ENCODE data around the gene ANXA5. TPM values are rescaled to one million over a fixed set of nuclear protein-coding genes. Genes with fewer than 3 reads are reported as not detected.
A peak's percentile ranks its signal among the peaks of the same experiment; 100 is the strongest.

Gene ANXA5
- total and polyA plus RNA-seq, 9 of the 15 experiments (the other 6 are each of a cell fraction or from before 2014, with no cell fraction given), result 49.9 to 131 (median 84.5) TPM

DNA sequence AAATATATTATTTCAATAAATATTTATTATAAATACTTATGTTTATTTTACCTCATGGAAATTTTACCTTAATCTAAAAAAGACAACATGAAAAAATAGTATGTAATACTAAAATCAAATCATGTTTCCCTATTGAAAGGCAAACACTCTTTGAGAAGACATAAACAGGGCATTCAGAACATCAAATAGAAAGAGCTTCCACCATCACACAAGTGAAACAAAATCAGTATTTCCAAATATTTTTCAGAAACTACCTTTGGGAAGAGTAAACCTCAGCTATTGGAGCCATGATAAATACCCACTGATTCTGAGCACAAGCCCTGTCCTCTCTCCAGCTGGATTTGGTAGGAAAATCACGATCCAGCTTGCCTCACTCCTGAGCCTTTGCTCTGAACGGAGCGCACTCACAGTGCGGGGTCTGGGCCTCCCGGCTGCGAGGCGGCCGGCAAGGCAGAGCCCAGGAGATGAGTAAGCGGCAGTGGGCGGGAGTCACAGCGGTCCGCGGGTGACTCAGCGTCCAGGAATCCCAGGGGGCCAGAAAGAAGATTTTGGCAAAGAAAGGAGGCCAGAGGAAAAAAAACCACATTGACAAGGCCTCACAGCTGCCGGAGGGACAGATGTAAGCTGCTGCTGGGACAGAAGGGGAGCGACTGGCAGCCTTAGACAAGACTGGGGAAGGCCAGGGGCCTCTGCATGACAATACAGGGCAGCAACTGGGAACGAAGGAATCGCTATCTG lies 14.7 kb upstream of the ANXA5 start (continued):
- TF ChIP-seq ELF2 (CRISPR knock-in tag; IDR thresholded peaks at IDR 0.05) (no peak), ZBTB1 (CRISPR knock-in tag; IDR thresholded peaks at IDR 0.05; ENCODE audit: borderline replicate concordance, low read depth) (no peak), NR3C1 (CRISPR knock-in tag; IDR thresholded peaks at IDR 0.05) (no peak), PHB2 (IDR thresholded peaks at IDR 0.05; ENCODE audit: low read depth) (no peak), MTF1 (CRISPR knock-in tag; IDR thresholded peaks at IDR 0.05; ENCODE audit: borderline replicate concordance) (no peak), MYBL2 (IDR thresholded peaks at IDR 0.05; ENCODE audit: low read depth) (no peak), MYBL2 (CRISPR knock-in tag; IDR thresholded peaks at IDR 0.05; ENCODE audit: borderline replicate concordance) (no peak), ZFP36 (IDR thresholded peaks at IDR 0.05; ENCODE audit: low read depth, low read length, partially characterized antibody) (peak; percentile 21), JUNB (CRISPR knock-in tag; conservative IDR thresholded peaks at IDR 0.05) (peak; percentile 53; the same call in 1 of the 2 replicates), WHSC1 (IDR thresholded peaks at IDR 0.05; ENCODE audit: low read length) (no peak), ESRRB (CRISPR knock-in tag; IDR thresholded peaks at IDR 0.05; ENCODE audit: borderline replicate concordance) (no peak), SNRNP70 (optimal IDR thresholded peaks at IDR 0.05; ENCODE audit: low read depth, low read length) (no peak), CREB1 (IDR thresholded peaks at IDR 0.05) (no peak), CREB1 (CRISPR knock-in tag; IDR thresholded peaks at IDR 0.05) (no peak), ZNF583 (CRISPR knock-in tag; IDR thresholded peaks at IDR 0.05) (no peak), ILF3 (IDR thresholded peaks at IDR 0.05; ENCODE audit: borderline replicate concordance) (no peak), ILK (tag; IDR thresholded peaks at IDR 0.05; ENCODE audit: borderline replicate concordance, low read depth) (no peak), ZNF766 (CRISPR knock-in tag; conservative IDR thresholded peaks at IDR 0.05) (no peak), SMAD4 (CRISPR knock-in tag; conservative IDR thresholded peaks at IDR 0.05) (0 out of 2 replicates have a peak, but pooled peaks have one; percentile 56), ELF1 (tag; IDR thresholded peaks at IDR 0.05) (no peak), SMAD3 (CRISPR knock-in tag; conservative IDR thresholded peaks at IDR 0.05) (no peak)
- TF ChIP-seq, protein P1, sequence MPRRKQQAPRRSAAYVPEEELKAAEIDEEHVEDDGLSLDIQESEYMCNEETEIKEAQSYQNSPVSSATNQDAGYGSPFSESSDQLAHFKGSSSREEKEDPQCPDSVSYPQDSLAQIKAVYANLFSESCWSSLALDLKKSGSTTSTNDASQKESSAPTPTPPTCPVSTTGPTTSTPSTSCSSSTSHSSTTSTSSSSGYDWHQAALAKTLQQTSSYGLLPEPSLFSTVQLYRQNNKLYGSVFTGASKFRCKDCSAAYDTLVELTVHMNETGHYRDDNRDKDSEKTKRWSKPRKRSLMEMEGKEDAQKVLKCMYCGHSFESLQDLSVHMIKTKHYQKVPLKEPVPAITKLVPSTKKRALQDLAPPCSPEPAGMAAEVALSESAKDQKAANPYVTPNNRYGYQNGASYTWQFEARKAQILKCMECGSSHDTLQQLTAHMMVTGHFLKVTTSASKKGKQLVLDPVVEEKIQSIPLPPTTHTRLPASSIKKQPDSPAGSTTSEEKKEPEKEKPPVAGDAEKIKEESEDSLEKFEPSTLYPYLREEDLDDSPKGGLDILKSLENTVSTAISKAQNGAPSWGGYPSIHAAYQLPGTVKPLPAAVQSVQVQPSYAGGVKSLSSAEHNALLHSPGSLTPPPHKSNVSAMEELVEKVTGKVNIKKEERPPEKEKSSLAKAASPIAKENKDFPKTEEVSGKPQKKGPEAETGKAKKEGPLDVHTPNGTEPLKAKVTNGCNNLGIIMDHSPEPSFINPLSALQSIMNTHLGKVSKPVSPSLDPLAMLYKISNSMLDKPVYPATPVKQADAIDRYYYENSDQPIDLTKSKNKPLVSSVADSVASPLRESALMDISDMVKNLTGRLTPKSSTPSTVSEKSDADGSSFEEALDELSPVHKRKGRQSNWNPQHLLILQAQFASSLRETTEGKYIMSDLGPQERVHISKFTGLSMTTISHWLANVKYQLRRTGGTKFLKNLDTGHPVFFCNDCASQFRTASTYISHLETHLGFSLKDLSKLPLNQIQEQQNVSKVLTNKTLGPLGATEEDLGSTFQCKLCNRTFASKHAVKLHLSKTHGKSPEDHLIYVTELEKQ (CRISPR knock-in tag; IDR thresholded peaks at IDR 0.05), result no peak
- TF ChIP-seq, protein P2, sequence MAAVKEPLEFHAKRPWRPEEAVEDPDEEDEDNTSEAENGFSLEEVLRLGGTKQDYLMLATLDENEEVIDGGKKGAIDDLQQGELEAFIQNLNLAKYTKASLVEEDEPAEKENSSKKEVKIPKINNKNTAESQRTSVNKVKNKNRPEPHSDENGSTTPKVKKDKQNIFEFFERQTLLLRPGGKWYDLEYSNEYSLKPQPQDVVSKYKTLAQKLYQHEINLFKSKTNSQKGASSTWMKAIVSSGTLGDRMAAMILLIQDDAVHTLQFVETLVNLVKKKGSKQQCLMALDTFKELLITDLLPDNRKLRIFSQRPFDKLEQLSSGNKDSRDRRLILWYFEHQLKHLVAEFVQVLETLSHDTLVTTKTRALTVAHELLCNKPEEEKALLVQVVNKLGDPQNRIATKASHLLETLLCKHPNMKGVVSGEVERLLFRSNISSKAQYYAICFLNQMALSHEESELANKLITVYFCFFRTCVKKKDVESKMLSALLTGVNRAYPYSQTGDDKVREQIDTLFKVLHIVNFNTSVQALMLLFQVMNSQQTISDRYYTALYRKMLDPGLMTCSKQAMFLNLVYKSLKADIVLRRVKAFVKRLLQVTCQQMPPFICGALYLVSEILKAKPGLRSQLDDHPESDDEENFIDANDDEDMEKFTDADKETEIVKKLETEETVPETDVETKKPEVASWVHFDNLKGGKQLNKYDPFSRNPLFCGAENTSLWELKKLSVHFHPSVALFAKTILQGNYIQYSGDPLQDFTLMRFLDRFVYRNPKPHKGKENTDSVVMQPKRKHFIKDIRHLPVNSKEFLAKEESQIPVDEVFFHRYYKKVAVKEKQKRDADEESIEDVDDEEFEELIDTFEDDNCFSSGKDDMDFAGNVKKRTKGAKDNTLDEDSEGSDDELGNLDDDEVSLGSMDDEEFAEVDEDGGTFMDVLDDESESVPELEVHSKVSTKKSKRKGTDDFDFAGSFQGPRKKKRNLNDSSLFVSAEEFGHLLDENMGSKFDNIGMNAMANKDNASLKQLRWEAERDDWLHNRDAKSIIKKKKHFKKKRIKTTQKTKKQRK (IDR thresholded peaks at IDR 0.05; ENCODE audit: borderline replicate concordance, low read depth, low read length), result no peak
